VCaP (cell line): ENCODE results near the gene PHF3.
"Not testable (repeated sequence)": the region's sequence is repeated elsewhere in the genome, so short reads cannot be mapped to it uniquely, and the experiment has no call there.

ENCODE experiments used
- H3K27ac ChIP-seq: fragments of 450-650 bp; 2 replicates; pipeline ENCODE4 v1.5.1; 2017
- CTCF ChIP-seq: fragments of 450-650 bp; conservative IDR thresholded peaks from 2 replicates; pipeline ENCODE4 v1.5.1; 2017; ENCODE audit warnings: mild to moderate bottlenecking, moderate library complexity

The PHF3 gene

GRCh38 chr6:63750400-63750799 is 114.8 kb downstream of the PHF3 start:
- H3K27ac ChIP-seq: no peak overlapping the region
- TF ChIP-seq CTCF: no peak

GRCh38 chr6:63757275-63757674 is 121.7 kb downstream of the PHF3 start:
- not testable (repeated sequence) for H3K27ac ChIP-seq

- no peak overlapping the region for H3K27ac ChIP-seq
- no peak for TF ChIP-seq CTCF
Measured at GRCh38 chr6:63757826-63758225, 122.2 kb downstream of the PHF3 start.

- TF ChIP-seq CTCF: no peak; the same call in 1 of the 2 replicates
- H3K27ac ChIP-seq: no peak overlapping the region
Measured at GRCh38 chr6:63759605-63760105, 124.1 kb downstream of the PHF3 start.

GRCh38 chr6:63760199-63760598 is 124.6 kb downstream of the PHF3 start:
- TF ChIP-seq CTCF: no peak
- H3K27ac ChIP-seq: no peak overlapping the region

DNA sequence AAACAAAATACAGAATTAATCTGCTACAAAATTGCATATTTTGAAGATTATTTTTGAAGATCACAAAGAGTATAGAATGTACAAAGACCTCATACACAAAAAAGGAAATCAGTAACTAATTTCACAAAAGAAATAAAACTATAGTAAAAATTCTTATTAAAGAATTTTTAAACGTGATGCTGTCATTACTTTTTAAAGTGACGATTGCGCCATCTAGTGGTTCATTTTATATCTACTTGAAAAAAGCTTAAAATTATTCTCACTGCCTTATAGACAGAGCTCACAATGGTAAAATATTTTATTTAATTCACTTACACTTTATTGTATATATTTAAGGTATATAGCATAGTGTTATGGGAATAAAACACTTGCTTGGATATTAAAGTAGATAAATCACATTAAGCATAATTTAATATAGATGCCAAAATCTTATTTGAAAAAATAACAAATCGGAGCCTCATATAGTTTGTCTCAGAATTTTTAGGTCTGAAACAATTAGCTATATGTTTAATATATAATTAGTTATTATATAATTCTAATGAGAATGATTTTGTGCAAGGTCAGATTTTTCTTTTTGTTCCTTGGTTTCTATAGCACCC is 128.8 kb downstream of the PHF3 start:
- TF ChIP-seq CTCF: peak; percentile 67

More for the DNA sequence above, 128.8 kb downstream of the PHF3 start:
- H3K27ac ChIP-seq: no peak overlapping the region
